UCSD-AML1 (cell line): ENCODE data around the gene SPTBN5.
A peak's percentile ranks its signal among the peaks of the same experiment; 100 is the strongest.

ENCODE experiments used
- DNase-seq: peaks from one replicate; lab custom pipeline; 2025; ENCODE audit not compliant: unreplicated experiment; lab: John Stamatoyannopoulos, UW

The SPTBN5 gene

GRCh38 chr15:41926185-41927056 lies 32.6 kb upstream of the SPTBN5 start:
- DNase-seq: peak; percentile 47

GRCh38 chr15:41925086-41925608 lies 31.3 kb upstream of the SPTBN5 start:
- DNase-seq: no peak

GRCh38 chr15:41923401-41923997 lies 29.6 kb upstream of the SPTBN5 start:
- DNase-seq: no peak

- DNase-seq: no peak
Observed at GRCh38 chr15:41922353-41922752, 28.5 kb upstream of the SPTBN5 start.

- DNase-seq: no peak
Observed at GRCh38 chr15:41921639-41922038, 27.8 kb upstream of the SPTBN5 start.

GRCh38 chr15:41921167-41921566 lies 27.3 kb upstream of the SPTBN5 start:
- no peak for DNase-seq

GRCh38 chr15:41919954-41920538 lies 26.2 kb upstream of the SPTBN5 start:
- DNase-seq: no peak

GRCh38 chr15:41919201-41919820 lies 25.5 kb upstream of the SPTBN5 start:
- no peak for DNase-seq

GRCh38 chr15:41918506-41919126 lies 24.8 kb upstream of the SPTBN5 start:
- DNase-seq: no peak

- peak; percentile 36 for DNase-seq
Observed at GRCh38 chr15:41917767-41918430, 24.0 kb upstream of the SPTBN5 start.

- no peak for DNase-seq
Observed at GRCh38 chr15:41915255-41915994, 21.6 kb upstream of the SPTBN5 start.

- DNase-seq: no peak
Observed at GRCh38 chr15:41914411-41914810, 20.6 kb upstream of the SPTBN5 start.

GRCh38 chr15:41913256-41913655 lies 19.4 kb upstream of the SPTBN5 start:
- no peak for DNase-seq

- DNase-seq: no peak
Observed at GRCh38 chr15:41911691-41912345, 18.0 kb upstream of the SPTBN5 start.

GRCh38 chr15:41908736-41909461 lies 15.0 kb upstream of the SPTBN5 start:
- no peak for DNase-seq

GRCh38 chr15:41907141-41907540 lies 13.3 kb upstream of the SPTBN5 start:
- peak; percentile 33 for DNase-seq

- no peak for DNase-seq
Observed at GRCh38 chr15:41906608-41907007, 12.8 kb upstream of the SPTBN5 start.

- DNase-seq: no peak
Observed at GRCh38 chr15:41905036-41905793, 11.4 kb upstream of the SPTBN5 start.
